Limb (tissue), 2 donors: ENCODE measurements around the gene DNAJC7.

Experiments
- DNase-seq, 2 donors: peaks; one replicate each; pipeline ENCODE4 v3.0.0-alpha.2; 2016; ENCODE audit errors: extremely low spot score in 2 of 2

DNAJC7 gene

DNA sequence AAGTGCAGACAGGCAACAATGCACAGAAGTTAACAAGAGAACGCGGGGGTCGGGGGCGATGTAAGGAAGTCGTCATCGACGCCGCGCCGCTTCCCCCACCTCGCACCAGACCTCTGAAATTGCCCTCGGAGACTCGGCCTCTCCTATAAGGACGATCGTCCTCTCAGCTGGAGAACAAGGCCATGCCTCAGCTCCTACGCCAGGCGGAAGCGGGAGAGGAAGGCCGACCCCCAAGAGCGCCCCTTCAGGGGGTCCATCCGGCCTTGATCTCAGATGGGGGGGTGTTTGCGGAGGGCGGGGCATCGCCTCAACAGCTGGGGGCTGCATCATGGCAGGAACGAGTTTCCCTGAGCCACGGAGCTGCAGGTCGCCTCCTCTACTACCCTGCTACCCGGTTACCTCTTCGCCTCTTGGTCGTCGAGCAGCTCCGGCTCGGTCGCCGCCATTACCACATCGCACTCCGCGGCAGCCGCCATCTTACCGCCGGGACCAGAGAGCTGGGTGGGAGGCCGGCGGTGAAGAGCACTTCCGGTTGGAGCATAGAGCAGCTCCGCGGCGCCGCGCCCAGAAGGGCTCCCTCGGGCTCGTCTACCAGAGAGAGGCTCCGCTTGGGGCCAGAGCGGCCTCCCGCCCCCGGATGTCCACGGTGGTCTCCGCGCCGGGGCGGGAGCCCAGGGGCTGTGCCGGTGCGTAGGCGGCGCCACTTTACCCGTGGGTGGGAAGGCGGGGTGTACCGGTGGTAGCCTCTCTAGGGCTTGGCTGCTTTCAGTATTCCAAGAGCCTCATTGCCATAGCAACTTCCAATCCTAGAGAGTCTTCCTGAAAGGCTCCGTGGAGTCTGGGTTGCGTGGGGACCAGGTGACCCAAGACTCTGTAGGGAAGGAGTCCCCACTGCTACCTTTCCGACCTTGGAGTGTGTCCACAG is at the start of gene DNAJC7:
DNAJC7 (minus strand) TSS at position 499 of the 925 bp plus-strand sequence; CDS start at position 476, 23 bp downstream.
- peak; percentile 94 to 96 for DNase-seq

DNA sequence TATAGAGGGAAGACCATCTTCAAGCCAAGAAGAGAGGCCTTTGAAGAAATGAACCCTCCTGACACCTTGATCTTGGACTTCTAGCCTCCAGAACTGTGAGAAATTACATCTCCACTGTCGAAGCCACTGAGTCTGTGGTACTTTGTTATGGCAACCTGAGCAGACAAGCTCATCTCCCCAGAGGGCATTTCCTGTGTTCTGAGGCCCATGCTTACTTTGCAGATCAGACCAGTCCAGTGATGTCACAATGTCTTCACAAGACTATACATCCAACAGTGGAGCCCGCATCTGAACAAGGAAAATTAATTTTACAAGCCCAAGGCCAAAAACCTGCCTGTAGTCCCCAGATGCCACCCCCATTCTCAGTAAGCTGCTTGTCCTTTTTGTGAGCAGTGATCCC is 48.0 kb upstream of the DNAJC7 start:
- no peak for DNase-seq

GRCh38 chr17:42062681-42063080 is 45.4 kb upstream of the DNAJC7 start:
- no peak for DNase-seq

DNA sequence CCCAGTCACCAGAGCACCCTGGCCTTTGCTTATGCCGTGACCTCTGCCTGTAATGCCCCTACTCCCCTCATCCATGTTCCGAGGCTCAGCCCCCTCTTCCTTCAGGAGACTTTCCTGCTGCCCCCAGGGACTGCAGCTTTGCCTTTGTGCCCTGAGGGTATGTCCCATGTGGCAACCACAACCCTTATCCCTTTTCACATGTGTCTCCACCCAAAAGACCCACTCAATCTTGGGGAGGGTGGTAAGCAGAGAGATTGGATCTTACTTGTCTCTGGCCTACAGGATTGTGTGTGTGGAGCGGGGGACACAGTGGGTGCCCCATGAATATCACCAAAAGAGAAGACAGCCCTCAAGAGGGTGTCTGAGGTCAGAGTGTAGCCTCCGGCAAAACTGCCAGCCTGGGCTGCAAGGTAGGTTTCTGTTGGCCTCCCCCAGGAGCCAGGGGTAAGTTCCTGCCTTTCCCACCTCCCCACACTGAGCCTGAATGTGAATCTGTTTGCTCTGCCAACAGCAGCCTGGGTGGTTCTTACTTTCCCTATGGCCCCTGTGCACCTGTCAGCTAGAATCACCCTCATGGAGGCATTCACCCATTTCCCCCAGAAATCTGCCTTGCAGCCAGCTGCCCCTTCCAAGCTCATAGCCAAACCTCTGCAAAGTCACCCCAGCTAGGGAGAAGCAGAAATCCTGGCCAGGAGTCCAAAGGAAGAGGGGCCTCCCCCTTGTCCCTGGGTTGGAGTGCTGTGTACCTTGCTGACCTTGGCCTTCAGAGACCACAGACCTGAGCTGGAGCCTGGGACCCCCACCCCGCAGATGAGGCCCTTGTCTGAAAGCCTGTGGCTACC is 44.6 kb upstream of the DNAJC7 start:
- no peak for DNase-seq

- no peak for DNase-seq
Observed at GRCh38 chr17:42060231-42060630, 43.0 kb upstream of the DNAJC7 start.

DNA sequence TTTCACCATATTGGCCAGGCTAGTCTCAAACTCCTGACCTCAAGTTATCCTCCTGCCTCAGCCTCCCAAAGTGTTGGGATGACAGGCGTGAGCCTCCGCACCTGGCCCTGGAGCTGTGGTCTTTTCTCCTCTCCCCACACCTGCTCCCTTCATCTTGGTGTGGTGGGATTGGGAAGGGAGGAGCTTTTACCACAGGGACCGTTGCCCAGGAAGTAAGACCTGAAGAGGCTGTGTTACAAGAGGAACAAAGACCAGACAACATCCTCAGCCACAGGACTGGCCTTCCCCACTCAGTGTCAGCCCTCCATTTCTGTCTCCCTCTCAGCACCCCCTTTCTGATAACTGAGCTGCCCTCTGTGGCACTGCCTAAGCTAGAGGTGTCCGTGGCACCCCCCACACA is 42.6 kb upstream of the DNAJC7 start:
- no peak for DNase-seq

- DNase-seq, result no peak
Observed at GRCh38 chr17:42058063-42058462, 40.8 kb upstream of the DNAJC7 start.

- no peak for DNase-seq
Observed at GRCh38 chr17:42056635-42057034, 39.4 kb upstream of the DNAJC7 start.

DNA sequence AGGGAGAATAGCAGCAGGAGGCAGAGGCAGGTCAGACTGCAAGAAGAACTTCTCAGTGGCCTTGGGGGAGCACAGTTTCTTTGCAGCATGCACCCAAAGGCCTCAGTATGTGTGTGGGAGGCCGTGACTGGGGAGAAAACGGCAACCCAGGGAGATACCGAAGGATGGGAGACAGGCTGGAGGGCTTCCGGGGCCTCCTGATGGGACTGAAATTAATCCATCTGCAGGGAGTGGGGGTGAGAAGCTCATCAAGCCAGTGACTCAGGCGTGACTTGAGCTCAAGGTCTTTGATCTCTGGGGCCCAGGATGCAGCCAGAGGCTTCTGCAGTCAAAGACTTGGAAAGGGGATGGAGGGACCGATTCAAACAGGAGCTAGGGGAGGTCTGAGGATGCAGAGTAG is 38.3 kb upstream of the DNAJC7 start:
- DNase-seq, result no peak

GRCh38 chr17:42055027-42055426 is 37.8 kb upstream of the DNAJC7 start:
- no peak for DNase-seq

DNA sequence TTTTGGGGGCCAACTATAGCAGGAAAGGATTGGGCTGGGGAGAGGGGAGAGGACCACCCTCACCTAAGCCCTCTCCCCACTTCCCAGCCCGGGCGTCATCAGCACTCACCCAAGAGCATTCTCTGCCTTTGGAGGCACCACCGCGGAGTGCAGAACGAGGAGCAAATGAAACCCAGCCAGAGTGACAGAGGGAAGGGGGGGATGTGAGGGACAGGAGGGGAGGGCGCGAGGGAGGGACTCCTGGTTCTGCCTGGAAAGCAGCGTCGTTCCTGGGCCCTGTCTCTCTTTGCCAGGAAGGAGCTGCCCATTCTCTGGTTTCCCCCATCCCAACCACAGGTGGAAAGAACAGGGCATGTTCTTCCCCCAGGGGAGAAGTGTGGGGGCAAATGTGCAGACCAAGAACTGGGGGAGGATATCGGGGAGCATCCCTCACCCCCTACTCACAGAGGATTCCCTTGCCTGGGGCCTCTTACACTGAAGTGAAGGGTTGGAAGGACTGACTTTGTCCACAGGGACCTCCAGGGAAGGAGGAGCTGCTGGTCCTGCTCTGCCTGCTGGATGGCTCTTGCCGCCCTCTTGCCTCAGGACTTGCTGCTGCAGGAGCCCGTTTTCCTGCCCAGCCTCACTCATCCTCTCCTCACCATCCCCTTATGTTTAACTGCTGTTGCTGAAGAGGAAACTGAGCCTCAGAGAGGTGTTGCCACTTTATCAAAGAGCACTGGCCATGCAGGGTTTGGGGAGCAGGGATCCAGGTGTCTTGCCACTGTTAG is 36.7 kb upstream of the DNAJC7 start:
- no peak for DNase-seq

- DNase-seq, result no peak
Observed at GRCh38 chr17:42052346-42052877, 35.2 kb upstream of the DNAJC7 start.

- no peak for DNase-seq
Observed at GRCh38 chr17:42051645-42052044, 34.4 kb upstream of the DNAJC7 start.

GRCh38 chr17:42051013-42051400 is 33.8 kb upstream of the DNAJC7 start:
- no peak for DNase-seq

GRCh38 chr17:42050393-42051012 is 33.3 kb upstream of the DNAJC7 start, which contains the start of gene C17orf113:
C17orf113 (minus strand) TSS chr17:42050601; CDS start chr17:42043376, 7,225 bp downstream.
- peak; percentile 54 to 80 for DNase-seq

- DNase-seq, result no peak
Observed at GRCh38 chr17:42049834-42050392, 32.7 kb upstream of the DNAJC7 start.

DNA sequence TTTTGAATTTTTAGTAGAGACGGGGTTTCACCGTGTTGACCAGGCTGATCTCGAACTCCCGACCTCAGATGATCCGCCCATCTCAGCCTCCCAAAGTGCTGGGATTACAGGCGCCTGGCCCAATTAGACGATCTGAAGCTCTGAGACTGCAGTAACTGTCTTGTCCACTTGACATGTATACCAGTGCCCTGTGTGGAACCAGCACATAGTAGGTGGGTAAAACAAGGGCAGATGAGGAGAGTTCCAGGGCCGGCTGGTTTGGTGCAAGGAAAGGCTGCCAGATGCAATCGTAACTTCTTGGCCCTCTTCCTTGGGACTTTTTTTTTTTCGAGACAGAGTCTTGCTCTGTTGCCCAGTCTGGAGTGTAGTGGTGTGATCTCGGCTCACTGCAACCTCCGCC is 30.1 kb upstream of the DNAJC7 start:
- DNase-seq, result no peak

DNA sequence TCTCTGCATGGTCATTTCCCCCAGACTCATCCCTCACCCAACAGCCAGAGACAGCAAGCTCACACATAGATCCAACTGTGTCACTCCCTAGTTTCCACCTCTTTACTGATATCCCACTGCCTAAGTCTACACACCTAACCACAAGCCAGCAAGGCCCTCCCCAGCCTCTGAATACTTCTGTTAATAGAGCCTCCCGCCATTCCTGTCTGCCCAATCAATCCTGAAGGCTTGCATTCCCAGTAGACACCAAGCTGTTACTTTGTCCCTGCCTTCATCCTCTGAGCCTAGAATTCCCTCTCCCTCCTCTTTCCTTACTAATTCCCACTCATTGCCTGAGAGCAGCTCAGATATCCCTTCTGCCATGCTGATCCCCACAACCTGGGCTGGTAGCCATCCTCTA is 28.5 kb upstream of the DNAJC7 start:
- DNase-seq, result no peak

GRCh38 chr17:42042598-42043319 is 25.5 kb upstream of the DNAJC7 start:
- DNase-seq, result no peak

DNA sequence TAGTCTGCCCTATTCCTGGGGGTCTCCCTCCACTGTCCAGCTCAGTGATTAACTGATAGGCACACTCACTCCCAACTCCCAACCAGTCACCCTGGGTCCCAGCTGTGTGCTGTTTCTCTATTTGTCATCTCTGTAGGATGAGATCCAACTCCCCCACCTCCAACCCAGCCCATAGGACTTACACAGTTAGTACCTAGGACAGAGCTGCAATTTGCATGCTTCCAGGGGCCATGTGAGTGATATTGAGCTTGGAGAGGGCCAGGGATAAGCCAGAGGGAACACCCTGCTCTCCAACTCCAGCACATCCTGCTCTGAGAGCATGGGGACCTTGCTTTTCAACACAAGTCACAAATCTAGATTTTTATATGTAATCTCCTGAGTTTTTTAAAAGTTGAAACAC is 24.4 kb upstream of the DNAJC7 start:
- no peak for DNase-seq
